A549 (cell line): ENCODE results near the gene JAKMIP1. TPM values are rescaled to one million over a fixed set of nuclear protein-coding genes. Genes with fewer than 3 reads are reported as not detected.

Experiments
- ATAC-seq, 2 experiments: fragments of 200-7000 bp in 1 of 2; fragments of >200 bp in 1 of 2; cut with Nextera tagmentation in 1 of 2; cut with Tn5 transposase in 1 of 2; 3 replicates each; pipeline versions ENCODE4 v1.8.0 to v1.9.1; 2018 to 2020; ENCODE audit warnings: mild to moderate bottlenecking in 1 of 2, moderate library complexity in 1 of 2
- CTCF ChIA-PET: fragments of 300-600 bp; sonication (Branson Sonifier 250); formaldehyde crosslinking; extraction: SDS; loops from one replicate; lab custom pipeline; 2021; ENCODE audit warnings: antibody characterized with exemption, inconsistent platforms; lab: Yijun Ruan, JAX
- POLR2A ChIA-PET: fragments of 350-600 bp; formaldehyde crosslinking; extraction: SDS; loops from one replicate; lab custom pipeline; 2021; ENCODE audit warnings: antibody characterized with exemption, inconsistent platforms; lab: Yijun Ruan, JAX
- DNase-seq, 2 experiments: peaks; one replicate each; pipeline versions ENCODE4 v3.0.0 to v3.0.0-alpha.2; 2011 to 2016; ENCODE audit warnings: low read depth in 1 of 2, low spot score in 1 of 2
- FAIRE-seq: peaks from 2 replicates; lab custom pipeline; 2011; peaks lifted over from hg19 to GRCh38; lab: Jason Lieb, UNC
- H3K27ac ChIP-seq, 2 experiments: fragments of >200 bp; sonication (Bioruptor Twin); formaldehyde crosslinking; 3 replicates each; pipeline ENCODE4 v1.5.1; 2016 to 2017
- H3K4me1 ChIP-seq: fragments of >200 bp; sonication (Bioruptor Twin); formaldehyde crosslinking; 3 replicates; pipeline ENCODE4 v1.6.1; 2016
- H3K4me2 ChIP-seq: fragments of >200 bp; sonication (Bioruptor Twin); formaldehyde crosslinking; 3 replicates; pipeline ENCODE4 v1.6.1; 2016
- H3K4me3 ChIP-seq: fragments of >200 bp; sonication (Bioruptor Twin); formaldehyde crosslinking; 3 replicates; pipeline ENCODE4 v1.5.1; 2016
- H3K9me3 ChIP-seq: fragments of >200 bp; sonication (Bioruptor Twin); formaldehyde crosslinking; 3 replicates; pipeline ENCODE4 v1.6.1; 2016
- BCL3 ChIP-seq: fragments of >200 bp; sonication (Bioruptor Twin); formaldehyde crosslinking; IDR thresholded peaks from 3 replicates; pipeline ENCODE4 v1.6.1; 2016
- CBX2 ChIP-seq: fragments of 200-600 bp; sonication (generic); IDR thresholded peaks from 2 replicates; pipeline ENCODE4 v1.6.1; 2016; ENCODE audit warnings: low read depth, mild to moderate bottlenecking, borderline replicate concordance
- CBX8 ChIP-seq: fragments of 200-600 bp; sonication (generic); IDR thresholded peaks from 2 replicates; pipeline ENCODE4 v1.6.1; 2016
- CHD4 ChIP-seq: fragments of 200-600 bp; sonication (generic); IDR thresholded peaks from 2 replicates; pipeline ENCODE4 v1.6.1; 2016; ENCODE audit warnings: antibody characterized with exemption, mild to moderate bottlenecking, borderline replicate concordance
- EHF ChIP-seq: fragments of 250-450 bp; sonication (Bioruptor Pico); IDR thresholded peaks from 2 replicates; pipeline ENCODE4 v1.5.0; 2020; ENCODE audit warnings: mild to moderate bottlenecking
- EHMT2 ChIP-seq: fragments of 200-600 bp; sonication (generic); IDR thresholded peaks from 2 replicates; pipeline ENCODE4 v1.6.1; 2016; ENCODE audit warnings: antibody characterized with exemption, low read depth, mild to moderate bottlenecking, moderate library complexity
- EP300 ChIP-seq, 2 experiments: fragments of >200 bp; sonication (Bioruptor Twin); formaldehyde crosslinking; IDR thresholded peaks; 2 replicates in 1 of 2; 3 replicates in 1 of 2; pipeline ENCODE4 v1.6.1; 2016 to 2017
- FOSL2 ChIP-seq, 2 experiments: fragments of 450-650 bp in 1 of 2; fragments of >200 bp in 1 of 2; sonication (Bioruptor Twin) in 1 of 2; formaldehyde crosslinking; IDR thresholded peaks; 2 replicates each; pipeline versions ENCODE4 v1.5.0 to v1.6.1; 2016 to 2020; ENCODE audit warnings: mild to moderate bottlenecking in 1 of 2, moderate library complexity in 1 of 2
- FOXS1 ChIP-seq: fragments of 250-450 bp; sonication (Bioruptor Pico); IDR thresholded peaks from 2 replicates; pipeline ENCODE4 v1.5.0; 2020; ENCODE audit warnings: mild to moderate bottlenecking, moderate library complexity
- HMGXB4 ChIP-seq: fragments of 250-450 bp; sonication (Bioruptor Pico); IDR thresholded peaks from 2 replicates; pipeline ENCODE4 v1.5.0; 2021; ENCODE audit warnings: mild to moderate bottlenecking, moderate library complexity, borderline replicate concordance
- HOXA7 ChIP-seq: fragments of 250-450 bp; sonication (Bioruptor Pico); IDR thresholded peaks from 2 replicates; pipeline ENCODE4 v1.5.0; 2020; ENCODE audit warnings: mild to moderate bottlenecking, moderate library complexity
- JUN ChIP-seq, 2 experiments: fragments of >200 bp; sonication (Bioruptor Twin); formaldehyde crosslinking; IDR thresholded peaks; 2 replicates in 1 of 2; 3 replicates in 1 of 2; pipeline ENCODE4 v1.6.1; 2016 to 2017
- KDM5A ChIP-seq: fragments of 200-600 bp; sonication (generic); IDR thresholded peaks from 2 replicates; pipeline ENCODE4 v1.6.1; 2016; ENCODE audit warnings: antibody characterized with exemption, mild to moderate bottlenecking
- MAFK ChIP-seq: fragments of 450-650 bp; IDR thresholded peaks from 2 replicates; pipeline ENCODE4 v1.6.1; 2014; ENCODE audit not compliant: partially characterized antibody
- MYC ChIP-seq: IDR thresholded peaks from 2 replicates; pipeline ENCODE4 v1.6.1; 2012; ENCODE audit warnings: mild to moderate bottlenecking, inconsistent platforms, low read length, improper control_type of control experiment, borderline replicate concordance
- NFE2L2 ChIP-seq: fragments of 150-350 bp; conservative IDR thresholded peaks from 2 replicates; pipeline ENCODE4 v1.6.1; 2014; ENCODE audit warnings: low read length
- NPAS2 ChIP-seq: fragments of 250-450 bp; sonication (Bioruptor Pico); IDR thresholded peaks from 2 replicates; pipeline ENCODE4 v1.8.0; 2022; ENCODE audit warnings: mild to moderate bottlenecking, moderate library complexity, borderline replicate concordance
- NR3C1 ChIP-seq: fragments of >200 bp; sonication (Bioruptor Twin); formaldehyde crosslinking; IDR thresholded peaks from 3 replicates; pipeline ENCODE4 v1.6.1; 2017
- RCOR1 ChIP-seq: fragments of 150-350 bp; IDR thresholded peaks from 2 replicates; pipeline ENCODE4 v1.6.1; 2014; ENCODE audit warnings: antibody characterized with exemption, low read length, low read depth
- SREBF2 ChIP-seq: fragments of 450-650 bp; IDR thresholded peaks from 2 replicates; pipeline ENCODE4 v1.6.1; 2014; ENCODE audit warnings: mild to moderate bottlenecking, moderate library complexity
- TFCP2L1 ChIP-seq: fragments of 250-450 bp; sonication (Bioruptor Pico); IDR thresholded peaks from 2 replicates; pipeline ENCODE4 v1.5.0; 2021; ENCODE audit warnings: mild to moderate bottlenecking
- ZSCAN20 ChIP-seq: fragments of 250-450 bp; sonication (Bioruptor Pico); IDR thresholded peaks from 2 replicates; pipeline ENCODE4 v1.8.0; 2022; ENCODE audit warnings: mild to moderate bottlenecking, moderate library complexity
- WGBS: methylation state at CpG from one replicate; pipeline ENCODE4 v1.1.6; 2017; ENCODE audit errors: missing lambda C conversion rate; 5-methylcytosine and 5-hydroxymethylcytosine counted together
- polyA plus RNA-seq, 4 experiments: library from polyadenylated mRNA; depleted of rRNA in 3 of 4; stranded (reverse); fragments of >200 nt; fragmentation: RNase III in 1 of 4; extraction: RNeasy Plus Mini Kit Qiagen cat#74134 plus additional on column Dnase treatment in 1 of 4; gene quantifications; 2 replicates in 3 of 4; 3 replicates in 1 of 4; pipeline ENCODE4 v1.2.3, GENCODE V29; 2011 to 2017
- TF ChIP-seq, protein P1 (sequence below): fragments of 200-600 bp; sonication (generic); IDR thresholded peaks from 2 replicates; pipeline ENCODE4 v1.6.1; 2016; ENCODE audit warnings: antibody characterized with exemption, mild to moderate bottlenecking, moderate library complexity

The JAKMIP1 gene
- polyA plus RNA-seq, 2 of the 4 experiments (the other 2 are of a cell fraction): not detected

- no peak for TF ChIP-seq CBX2
- TF ChIP-seq HMGXB4: no peak
These were observed 85.7 kb downstream of the JAKMIP1 start (continued) for GRCh38 chr4:6114601-6115000.

- no peak overlapping the region for H3K4me3 ChIP-seq
- FAIRE-seq (no peak), ATAC-seq (no peak), DNase-seq (no peak)
- no peaks in the 10 kb centered on the region for H3K9me3 ChIP-seq
- CTCF ChIA-PET: no interaction called here
- no peak overlapping the region for H3K4me2 ChIP-seq
- no peak overlapping the region for H3K27ac ChIP-seq
- POLR2A ChIA-PET: no interaction called here
- TF ChIP-seq MAFK: no peak
- no peak for TF ChIP-seq CHD4
- TF ChIP-seq TFCP2L1 (CRISPR knock-in tag): no peak
- TF ChIP-seq BCL3: no peak
- TF ChIP-seq EHF (CRISPR knock-in tag): no peak
- TF ChIP-seq FOSL2 (IDR thresholded peaks at IDR 0.05): no peak
- no peak for TF ChIP-seq FOSL2 (CRISPR knock-in tag; IDR thresholded peaks at IDR 0.05)
- H3K4me1 ChIP-seq: no peaks in the 10 kb centered on the region
- 62% methylated on average over 3 of the region's 3 CpGs for WGBS
These were observed 86.2 kb downstream of the JAKMIP1 start for GRCh38 chr4:6114181-6114580.

- 59% methylated on average over 10 of the region's 12 CpGs for WGBS
- no peak for DNase-seq
- H3K4me2 ChIP-seq: no peak overlapping the region
- no peak for FAIRE-seq
- TF ChIP-seq RCOR1: no peak
- TF ChIP-seq KDM5A: no peak
- no peak for TF ChIP-seq NPAS2 (CRISPR knock-in tag)
- no peak for TF ChIP-seq EHMT2
- no peak for TF ChIP-seq FOXS1
- TF ChIP-seq ZSCAN20 (CRISPR knock-in tag): no peak
- TF ChIP-seq HMGXB4: no peak
- TF ChIP-seq NR3C1: no peak
- no peak for TF ChIP-seq CBX8
- no peak for TF ChIP-seq HOXA7 (CRISPR knock-in tag)
- no peak for TF ChIP-seq SREBF2
- TF ChIP-seq JUN (IDR thresholded peaks at IDR 0.05): no peak
- TF ChIP-seq NFE2L2: no peak
- no peak for TF ChIP-seq EP300 (IDR thresholded peaks at IDR 0.05)
- no peak for TF ChIP-seq MYC
- TF ChIP-seq, protein P1, sequence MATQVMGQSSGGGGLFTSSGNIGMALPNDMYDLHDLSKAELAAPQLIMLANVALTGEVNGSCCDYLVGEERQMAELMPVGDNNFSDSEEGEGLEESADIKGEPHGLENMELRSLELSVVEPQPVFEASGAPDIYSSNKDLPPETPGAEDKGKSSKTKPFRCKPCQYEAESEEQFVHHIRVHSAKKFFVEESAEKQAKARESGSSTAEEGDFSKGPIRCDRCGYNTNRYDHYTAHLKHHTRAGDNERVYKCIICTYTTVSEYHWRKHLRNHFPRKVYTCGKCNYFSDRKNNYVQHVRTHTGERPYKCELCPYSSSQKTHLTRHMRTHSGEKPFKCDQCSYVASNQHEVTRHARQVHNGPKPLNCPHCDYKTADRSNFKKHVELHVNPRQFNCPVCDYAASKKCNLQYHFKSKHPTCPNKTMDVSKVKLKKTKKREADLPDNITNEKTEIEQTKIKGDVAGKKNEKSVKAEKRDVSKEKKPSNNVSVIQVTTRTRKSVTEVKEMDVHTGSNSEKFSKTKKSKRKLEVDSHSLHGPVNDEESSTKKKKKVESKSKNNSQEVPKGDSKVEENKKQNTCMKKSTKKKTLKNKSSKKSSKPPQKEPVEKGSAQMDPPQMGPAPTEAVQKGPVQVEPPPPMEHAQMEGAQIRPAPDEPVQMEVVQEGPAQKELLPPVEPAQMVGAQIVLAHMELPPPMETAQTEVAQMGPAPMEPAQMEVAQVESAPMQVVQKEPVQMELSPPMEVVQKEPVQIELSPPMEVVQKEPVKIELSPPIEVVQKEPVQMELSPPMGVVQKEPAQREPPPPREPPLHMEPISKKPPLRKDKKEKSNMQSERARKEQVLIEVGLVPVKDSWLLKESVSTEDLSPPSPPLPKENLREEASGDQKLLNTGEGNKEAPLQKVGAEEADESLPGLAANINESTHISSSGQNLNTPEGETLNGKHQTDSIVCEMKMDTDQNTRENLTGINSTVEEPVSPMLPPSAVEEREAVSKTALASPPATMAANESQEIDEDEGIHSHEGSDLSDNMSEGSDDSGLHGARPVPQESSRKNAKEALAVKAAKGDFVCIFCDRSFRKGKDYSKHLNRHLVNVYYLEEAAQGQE: no peak
- TF ChIP-seq, all 56 proteins: peak for 0
- no peaks in the 10 kb centered on the region for H3K4me1 ChIP-seq
- no peak overlapping the region for H3K4me3 ChIP-seq
- POLR2A ChIA-PET: no interaction called here
- CTCF ChIA-PET: interaction anchor here (1.6 kb wide), 1 partner anchor 116 kb away, joined by 3 read pairs; no protein-coding TSS in a partner anchor
- H3K9me3 ChIP-seq: no peaks in the 10 kb centered on the region
- ATAC-seq: no peak
- H3K27ac ChIP-seq: no peak overlapping the region
These were observed 86.7 kb downstream of the JAKMIP1 start for GRCh38 chr4:6113641-6114040.
